ENCODE results near the gene CARM1. TPM values are rescaled to one million over a fixed set of nuclear protein-coding genes. Genes with fewer than 3 reads are reported as not detected.
A peak's percentile ranks its signal among the peaks of the same experiment; 100 is the strongest.
"Not testable (repeated sequence)": the region's sequence is repeated elsewhere in the genome, so short reads cannot be mapped to it uniquely, and the experiment has no call there.

CARM1 gene
- total and polyA plus RNA-seq, 2 donors (not counting 1 experiment from before 2014, with no cell fraction given), result 33.0 to 34.3 TPM

DNA sequence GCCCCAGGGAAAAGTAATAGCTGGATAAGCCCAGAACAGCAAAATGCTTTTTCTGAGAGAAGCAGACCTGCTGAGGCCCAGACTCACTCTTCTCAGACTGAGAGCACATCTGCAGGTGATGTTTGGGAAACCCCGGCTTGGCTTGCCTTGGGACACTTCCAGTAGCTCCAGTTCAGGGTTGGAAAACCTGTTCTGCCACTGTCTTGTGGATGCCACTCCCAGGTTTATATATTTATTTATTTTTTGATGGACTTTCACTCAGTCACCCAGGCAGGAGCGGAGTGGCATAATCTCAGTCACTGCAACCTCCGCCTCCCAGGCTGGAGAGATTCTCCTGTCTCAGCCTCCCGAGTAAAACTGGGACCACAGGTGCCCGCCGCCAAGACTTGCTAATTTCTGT, 81.5 kb downstream of the CARM1 start:
- 100% methylated on average over 3 of the region's 6 CpGs for WGBS (ENCODE audit: insufficient coverage)
- CTCF ChIA-PET, result interaction anchor here (0.5 to 1.3 kb wide), 2 partner anchors 11 to 18 kb away, joined by 4 to 5 read pairs; no protein-coding TSS in a partner anchor
- H3K27me3 ChIP-seq (replicated peaks in 1 of 4; ENCODE audit: control extremely low read depth in 1 of 4, control insufficient read depth in 3 of 4, insufficient read depth in 4 of 4, low read length in 3 of 4), result no peaks in the 10 kb centered on the region
- H3K9me3 ChIP-seq (ENCODE audit: control extremely low read depth in 1 of 3, control insufficient read depth in 2 of 3, insufficient read depth in 1 of 3, low read length in 2 of 3), result no peaks in the 10 kb centered on the region
- no peaks in the 10 kb centered on the region for H3K27me3 Mint-ChIP-seq
- no peaks in the 10 kb centered on the region for H3K4me1 ChIP-seq (ENCODE audit: control insufficient read depth in 2 of 2, insufficient read depth in 2 of 2, low read length in 2 of 2)
- POLR2A ChIA-PET, result no interaction called here
- H2AFZ ChIP-seq (ENCODE audit: insufficient read depth, low read depth, low read length, poor library complexity, severe bottlenecking), result no peak overlapping the region
- H3K27ac ChIP-seq (ENCODE audit: low read length in 2 of 2), result no peak overlapping the region
- H4K20me1 ChIP-seq (ENCODE audit: control insufficient read depth, insufficient read depth, low read length, poor library complexity, severe bottlenecking), result no peaks in the 10 kb centered on the region
- ATAC-seq (ENCODE audit: low read depth) (no peak), DNase-seq (no peak)
- no peaks in the 10 kb centered on the region for H3K36me3 ChIP-seq (replicated peaks in 1 of 2; ENCODE audit: control extremely low read depth in 1 of 2, control insufficient read depth in 1 of 2, extremely low read depth in 1 of 2, insufficient read depth in 2 of 2, low read length in 1 of 2)
- no peaks in the 10 kb centered on the region for H3K9me3 Mint-ChIP-seq (ENCODE audit: insufficient read depth)
- H3K4me2 ChIP-seq (replicated peaks; ENCODE audit: low read depth, low read length, poor library complexity, severe bottlenecking), result no peak overlapping the region
- H3K9ac ChIP-seq (ENCODE audit: low read length), result no peak overlapping the region
- intact Hi-C loops (cut with micrococcal nuclease), result no loop called here
- H3K27ac Mint-ChIP-seq, result no peak overlapping the region
- H3K4me3 Mint-ChIP-seq, result no peak overlapping the region
- TF ChIP-seq EZH2 (IDR thresholded peaks at IDR 0.05; ENCODE audit: borderline replicate concordance, insufficient read depth, low read depth, low read length, poor library complexity, severe bottlenecking) (no peak), CTCF (IDR thresholded peaks at IDR 0.05) (no peak)
- H3K4me1 Mint-ChIP-seq, result peaks cover 4% of the 10 kb centered on the region
- H3K79me2 ChIP-seq (ENCODE audit: control insufficient read depth, insufficient read depth, low read length), result no peaks in the 10 kb centered on the region
- no peak overlapping the region for H3K4me3 ChIP-seq (ENCODE audit: control extremely low read depth in 1 of 5, extremely low read depth in 1 of 5, insufficient read depth in 1 of 5, low read depth in 2 of 5, low read length in 4 of 5)

DNA sequence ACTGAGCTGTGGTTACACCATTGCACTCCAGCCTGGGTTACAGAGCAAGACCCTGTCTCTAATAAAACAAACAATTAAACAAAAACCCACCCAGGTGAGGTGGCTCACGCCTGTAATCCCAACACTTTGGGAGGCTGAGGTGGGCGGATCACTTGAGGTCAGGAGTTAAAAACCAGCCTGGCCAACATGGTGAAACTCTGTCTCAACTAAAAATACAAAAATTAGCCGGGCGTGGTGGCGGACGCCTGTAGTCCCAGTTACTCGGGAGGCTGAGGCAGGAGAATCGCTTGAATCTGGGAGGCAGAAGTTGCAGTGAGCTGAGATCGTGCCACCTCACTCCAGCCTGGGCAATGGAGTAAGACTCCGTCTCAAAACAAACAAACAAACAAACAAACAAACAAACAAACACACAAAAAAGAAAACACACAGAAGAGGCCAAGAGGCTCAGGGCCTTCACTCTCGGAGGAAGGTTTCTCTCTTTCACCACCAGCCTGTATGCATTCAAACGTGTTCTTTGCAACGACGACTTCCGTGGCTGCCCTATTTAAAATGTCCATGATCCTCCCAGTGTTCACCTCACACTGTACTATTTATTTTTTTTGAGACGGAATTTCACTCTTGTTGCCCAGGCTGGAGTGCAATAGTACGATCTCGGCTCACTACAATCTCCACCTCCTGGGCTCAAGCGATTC, 88.1 kb downstream of the CARM1 start:
- H3K36me3 ChIP-seq (replicated peaks in 1 of 2; ENCODE audit: control extremely low read depth in 1 of 2, control insufficient read depth in 1 of 2, extremely low read depth in 1 of 2, insufficient read depth in 2 of 2, low read length in 1 of 2); H3K9ac ChIP-seq (ENCODE audit: low read length); DNase-seq; H3K9me3 ChIP-seq (ENCODE audit: control extremely low read depth in 1 of 3, control insufficient read depth in 2 of 3, insufficient read depth in 1 of 3, low read length in 2 of 3); ATAC-seq (ENCODE audit: low read depth); POLR2A ChIA-PET; H3K27me3 ChIP-seq (replicated peaks in 1 of 4; ENCODE audit: control extremely low read depth in 1 of 4, control insufficient read depth in 3 of 4, insufficient read depth in 4 of 4, low read length in 3 of 4); H4K20me1 ChIP-seq (ENCODE audit: control insufficient read depth, insufficient read depth, low read length, poor library complexity, severe bottlenecking); H2AFZ ChIP-seq (ENCODE audit: insufficient read depth, low read depth, low read length, poor library complexity, severe bottlenecking); intact Hi-C loops (cut with micrococcal nuclease); H3K9me3 Mint-ChIP-seq (ENCODE audit: insufficient read depth); H3K27me3 Mint-ChIP-seq: not testable (repeated sequence)
- peak overlapping the region; percentile 90 for H3K4me3 Mint-ChIP-seq
- H3K4me2 ChIP-seq (replicated peaks; ENCODE audit: low read depth, low read length, poor library complexity, severe bottlenecking), result peak overlapping the region; percentile 83
- peaks cover 22 to 37% of the 10 kb centered on the region in 2 donors for H3K4me1 ChIP-seq (ENCODE audit: control insufficient read depth in 2 of 2, insufficient read depth in 2 of 2, low read length in 2 of 2)
- 97% methylated on average over 11 of the region's 19 CpGs for WGBS (ENCODE audit: insufficient coverage)
- H3K4me1 Mint-ChIP-seq, result peaks cover 36% of the 10 kb centered on the region
- peak overlapping the region; percentile 37 for H3K27ac Mint-ChIP-seq
- H3K27ac ChIP-seq (ENCODE audit: low read length in 2 of 2), result peak overlapping the region in 1 of 2 donors; percentile 84
- H3K4me3 ChIP-seq (ENCODE audit: control extremely low read depth in 1 of 5, extremely low read depth in 1 of 5, insufficient read depth in 1 of 5, low read depth in 2 of 5, low read length in 4 of 5), result peak overlapping the region in 1 of 5 experiments; percentile 72
- H3K79me2 ChIP-seq (ENCODE audit: control insufficient read depth, insufficient read depth, low read length), result peaks cover 38% of the 10 kb centered on the region
- CTCF ChIA-PET, result interaction anchor here (1.1 to 2.2 kb wide), 2 partner anchors 18 to 23 kb away, joined by 6 to 7 read pairs; no protein-coding TSS in a partner anchor
